Measurements from ENCODE around the gene TAB3.
"Not testable (repeated sequence)": the region's sequence is repeated elsewhere in the genome, so short reads cannot be mapped to it uniquely, and the experiment has no call there.

TAB3 gene

GRCh38 chrX:30814978-30815377 is 74.1 kb downstream of the TAB3 start:
- no peak for DNase-seq

GRCh38 chrX:30812326-30812725 is 76.7 kb downstream of the TAB3 start:
- no peak for DNase-seq

GRCh38 chrX:30806187-30806728 is 82.8 kb downstream of the TAB3 start:
- no peak for DNase-seq

- DNase-seq = no peak
These were observed 84.6 kb downstream of the TAB3 start for GRCh38 chrX:30804462-30804861.

- DNase-seq = no peak
These were observed 88.2 kb downstream of the TAB3 start for GRCh38 chrX:30800901-30801300.

GRCh38 chrX:30799327-30799726 is 89.7 kb downstream of the TAB3 start:
- no peak for DNase-seq

GRCh38 chrX:30798810-30799209 is 90.2 kb downstream of the TAB3 start:
- DNase-seq = no peak

GRCh38 chrX:30797301-30797700 is 91.8 kb downstream of the TAB3 start:
- DNase-seq = not testable (repeated sequence)

GRCh38 chrX:30795981-30796958 is 92.8 kb downstream of the TAB3 start:
- no peak for DNase-seq

- no peak for DNase-seq
These were observed 94.6 kb downstream of the TAB3 start for GRCh38 chrX:30794497-30794896.

- no peak for DNase-seq
These were observed 95.3 kb downstream of the TAB3 start for GRCh38 chrX:30793767-30794103.

- no peak for DNase-seq
These were observed 95.8 kb downstream of the TAB3 start for GRCh38 chrX:30793075-30793766.

- no peak for DNase-seq
These were observed 97.5 kb downstream of the TAB3 start for GRCh38 chrX:30791296-30792278.

- DNase-seq = no peak
These were observed 102.0 kb downstream of the TAB3 start for GRCh38 chrX:30787012-30787411.

GRCh38 chrX:30786374-30786773 is 102.7 kb downstream of the TAB3 start:
- no peak for DNase-seq

GRCh38 chrX:30781711-30782444 is 107.2 kb downstream of the TAB3 start:
- peak; percentile 14 for DNase-seq

GRCh38 chrX:30779453-30780030 is 109.5 kb downstream of the TAB3 start:
- DNase-seq = no peak

GRCh38 chrX:30777575-30777974 is 111.5 kb downstream of the TAB3 start:
- no peak for DNase-seq
